ENCODE measurements around the gene SNX20. TPM values are rescaled to one million over a fixed set of nuclear protein-coding genes. Genes with fewer than 3 reads are reported as not detected.

Gene SNX20
- total and polyA plus RNA-seq, 10 donors, result 17.6 to 50.5 (median 31.5) TPM

DNA sequence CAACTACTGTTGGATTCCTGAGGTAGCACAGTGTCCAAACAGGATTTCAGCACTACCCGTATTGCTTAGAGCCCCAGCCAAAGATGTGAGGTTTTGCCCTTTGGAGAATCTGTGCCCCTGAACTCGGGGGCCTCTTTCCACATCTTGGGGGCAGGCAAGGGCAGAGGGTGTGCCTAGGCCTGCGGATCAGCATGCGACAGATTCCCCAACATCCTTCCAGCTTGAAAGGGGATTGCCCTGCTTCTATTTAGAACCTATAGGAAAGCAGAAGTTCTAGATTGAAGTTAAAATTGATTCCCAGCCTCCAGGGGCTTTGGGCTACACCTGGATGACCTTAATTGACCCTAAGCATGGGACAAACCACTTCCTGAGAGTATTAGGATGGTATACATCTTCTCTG lies 31.8 kb upstream of the SNX20 start:
- H3K27ac ChIP-seq, result peak overlapping the region in 5 of 8 donors; percentile 23 to 79 (median 48)
- H3K27me3 ChIP-seq (replicated peaks in 1 of 7), result no peaks in the 10 kb centered on the region
- peaks cover 13 to 100% (median 70%) of the 10 kb centered on the region in 6 donors for H3K4me1 ChIP-seq
- WGBS, 5 donors, result 38 to 65% (median 49%) methylated on average over 4 of the region's 4 CpGs
- no peak overlapping the region for H3K4me3 ChIP-seq
- peaks cover 0 to 32% (median 0%) of the 10 kb centered on the region in 6 donors for H3K36me3 ChIP-seq
- no peak for DNase-seq
- intact Hi-C loops (cut with DNase I; ENCODE audit: low total_unique reads), result no loop called here
- no peaks in the 10 kb centered on the region for H3K9me3 ChIP-seq
- TF ChIP-seq, protein P1, sequence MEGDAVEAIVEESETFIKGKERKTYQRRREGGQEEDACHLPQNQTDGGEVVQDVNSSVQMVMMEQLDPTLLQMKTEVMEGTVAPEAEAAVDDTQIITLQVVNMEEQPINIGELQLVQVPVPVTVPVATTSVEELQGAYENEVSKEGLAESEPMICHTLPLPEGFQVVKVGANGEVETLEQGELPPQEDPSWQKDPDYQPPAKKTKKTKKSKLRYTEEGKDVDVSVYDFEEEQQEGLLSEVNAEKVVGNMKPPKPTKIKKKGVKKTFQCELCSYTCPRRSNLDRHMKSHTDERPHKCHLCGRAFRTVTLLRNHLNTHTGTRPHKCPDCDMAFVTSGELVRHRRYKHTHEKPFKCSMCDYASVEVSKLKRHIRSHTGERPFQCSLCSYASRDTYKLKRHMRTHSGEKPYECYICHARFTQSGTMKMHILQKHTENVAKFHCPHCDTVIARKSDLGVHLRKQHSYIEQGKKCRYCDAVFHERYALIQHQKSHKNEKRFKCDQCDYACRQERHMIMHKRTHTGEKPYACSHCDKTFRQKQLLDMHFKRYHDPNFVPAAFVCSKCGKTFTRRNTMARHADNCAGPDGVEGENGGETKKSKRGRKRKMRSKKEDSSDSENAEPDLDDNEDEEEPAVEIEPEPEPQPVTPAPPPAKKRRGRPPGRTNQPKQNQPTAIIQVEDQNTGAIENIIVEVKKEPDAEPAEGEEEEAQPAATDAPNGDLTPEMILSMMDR (IDR thresholded peaks at IDR 0.05 in 8 of 11, conservative IDR thresholded peaks at IDR 0.05 in 3 of 11), result no peak
- no peak for TF ChIP-seq POLR2AphosphoS5 (IDR thresholded peaks at IDR 0.05)
- no peak for TF ChIP-seq POLR2A (IDR thresholded peaks at IDR 0.05)

DNA sequence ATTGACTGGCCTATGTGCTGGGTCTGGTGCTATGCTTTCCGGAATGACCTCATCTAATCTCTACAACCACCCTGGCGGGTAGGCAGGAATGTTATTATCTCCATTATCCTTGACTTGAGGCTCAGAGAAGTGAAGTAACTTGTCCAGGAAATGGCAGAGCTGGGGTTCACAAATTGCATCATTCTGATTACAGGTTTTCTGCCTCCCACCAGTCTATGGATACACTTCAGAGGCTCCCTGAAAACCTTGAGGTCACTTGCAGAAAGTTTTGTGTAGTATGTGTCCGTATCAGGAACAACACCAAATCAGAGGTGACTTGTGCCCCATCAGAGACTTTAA lies 31.4 kb upstream of the SNX20 start:
- DNase-seq, result no peak
- H3K4me3 ChIP-seq, result no peak overlapping the region
- TF ChIP-seq POLR2AphosphoS5 (IDR thresholded peaks at IDR 0.05) (no peak), POLR2A (IDR thresholded peaks at IDR 0.05) (no peak)
- TF ChIP-seq, protein P1 (IDR thresholded peaks at IDR 0.05 in 8 of 11, conservative IDR thresholded peaks at IDR 0.05 in 3 of 11), result no peak
- intact Hi-C loops (cut with DNase I; ENCODE audit: low total_unique reads), result no loop called here
- 35 to 84% (median 59%) methylated on average over 3 of the region's 3 CpGs for WGBS, 5 donors
- no peaks in the 10 kb centered on the region for H3K27me3 ChIP-seq (replicated peaks in 1 of 7)
- H3K27ac ChIP-seq, result peak overlapping the region in 4 of 8 donors; percentile 23 to 79 (median 58)
- peaks cover 0 to 30% (median 0%) of the 10 kb centered on the region in 6 donors for H3K36me3 ChIP-seq
- no peaks in the 10 kb centered on the region for H3K9me3 ChIP-seq
- peaks cover 13 to 100% (median 70%) of the 10 kb centered on the region in 6 donors for H3K4me1 ChIP-seq

DNA sequence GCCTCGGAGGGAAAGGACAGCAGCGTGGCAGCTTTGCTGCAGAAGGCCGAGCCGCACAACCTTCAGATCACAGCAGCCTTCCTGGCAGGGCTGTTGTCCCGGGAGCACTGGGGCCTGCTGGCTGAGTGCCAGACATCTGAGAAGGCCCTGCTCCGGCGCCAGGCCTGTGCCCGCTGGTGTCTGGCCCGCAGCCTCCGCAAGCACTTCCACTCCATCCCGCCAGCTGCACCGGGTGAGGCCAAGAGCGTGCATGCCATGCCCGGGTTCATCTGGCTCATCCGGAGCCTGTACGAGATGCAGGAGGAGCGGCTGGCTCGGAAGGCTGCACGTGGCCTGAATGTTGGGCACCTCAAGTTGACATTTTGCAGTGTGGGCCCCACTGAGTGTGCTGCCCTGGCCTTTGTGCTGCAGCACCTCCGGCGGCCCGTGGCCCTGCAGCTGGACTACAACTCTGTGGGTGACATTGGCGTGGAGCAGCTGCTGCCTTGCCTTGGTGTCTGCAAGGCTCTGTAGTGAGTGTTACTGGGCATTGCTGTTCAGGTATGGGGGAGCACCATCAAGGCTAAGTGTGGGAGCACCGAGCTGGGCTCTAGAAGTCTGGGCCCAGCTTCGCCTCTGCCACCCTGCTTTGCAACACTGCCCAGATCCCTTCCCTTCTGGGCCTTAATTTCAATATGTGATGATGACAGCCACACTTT lies 30.9 kb upstream of the SNX20 start:
- 71 to 84% (median 75%) methylated on average over 14 to 25 of the region's 25 CpGs for WGBS, 5 donors
- no peak for DNase-seq
- H3K4me3 ChIP-seq, result no peak overlapping the region

DNA sequence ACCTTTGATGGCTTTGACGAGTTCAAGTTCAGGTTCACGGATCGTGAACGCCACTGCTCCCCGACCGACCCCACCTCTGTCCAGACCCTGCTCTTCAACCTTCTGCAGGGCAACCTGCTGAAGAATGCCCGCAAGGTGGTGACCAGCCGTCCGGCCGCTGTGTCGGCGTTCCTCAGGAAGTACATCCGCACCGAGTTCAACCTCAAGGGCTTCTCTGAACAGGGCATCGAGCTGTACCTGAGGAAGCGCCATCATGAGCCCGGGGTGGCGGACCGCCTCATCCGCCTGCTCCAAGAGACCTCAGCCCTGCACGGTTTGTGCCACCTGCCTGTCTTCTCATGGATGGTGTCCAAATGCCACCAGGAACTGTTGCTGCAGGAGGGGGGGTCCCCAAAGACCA lies 29.9 kb upstream of the SNX20 start:
- Histone ChIP-seq H3K27ac (peak overlapping the region in 1 of 8 donors; percentile 67), H3K4me3 (no peak overlapping the region), H3K36me3 (peaks cover 0 to 21% (median 0%) of the 10 kb centered on the region in 6 donors), H3K4me1 (peaks cover 13 to 92% (median 63%) of the 10 kb centered on the region in 6 donors), H3K9me3 (no peaks in the 10 kb centered on the region), H3K27me3 (replicated peaks in 1 of 7) (no peaks in the 10 kb centered on the region)
- TF ChIP-seq, protein P1 (IDR thresholded peaks at IDR 0.05 in 8 of 11, conservative IDR thresholded peaks at IDR 0.05 in 3 of 11), result no peak
- TF ChIP-seq POLR2AphosphoS5 (IDR thresholded peaks at IDR 0.05) (no peak), POLR2A (IDR thresholded peaks at IDR 0.05) (no peak)
- WGBS, 5 donors, result 89 to 95% (median 92%) methylated on average over 20 to 21 of the region's 21 CpGs
- intact Hi-C loops (cut with DNase I; ENCODE audit: low total_unique reads), result no loop called here
- no peak for DNase-seq

More for the DNA sequence above, 30.9 kb upstream of the SNX20 start:
- Histone ChIP-seq H3K4me1 (peaks cover 13 to 100% (median 68%) of the 10 kb centered on the region in 6 donors), H3K9me3 (no peaks in the 10 kb centered on the region), H3K27me3 (replicated peaks in 1 of 7) (no peaks in the 10 kb centered on the region), H3K36me3 (peaks cover 0 to 25% (median 0%) of the 10 kb centered on the region in 6 donors), H3K27ac (peak overlapping the region in 5 of 8 donors; percentile 6 to 79 (median 48))
- peak; percentile 28 to 81 (median 63) for TF ChIP-seq POLR2AphosphoS5 (IDR thresholded peaks at IDR 0.05)
- TF ChIP-seq, protein P1 (IDR thresholded peaks at IDR 0.05 in 8 of 11, conservative IDR thresholded peaks at IDR 0.05 in 3 of 11), result no peak
- intact Hi-C loops (cut with DNase I; ENCODE audit: low total_unique reads), result no loop called here

Measured in spleen (tissue), 11 donors.